SK-N-SH treated with all-trans-retinoic acid at 6 μM for 48 hours (cell line): Measurements from ENCODE around the gene TIMM10B.
"Not testable (repeated sequence)": the region's sequence is repeated elsewhere in the genome, so short reads cannot be mapped to it uniquely, and the experiment has no call there.

Experiments used
- ARNTL ChIP-seq: fragments of 450-650 bp; formaldehyde crosslinking; IDR thresholded peaks from 2 replicates; pipeline ENCODE4 v1.5.0; 2020; ENCODE audit warnings: low read depth, mild to moderate bottlenecking, moderate library complexity, borderline replicate concordance
- ESRRG ChIP-seq: fragments of 250-450 bp; sonication (Bioruptor Pico); IDR thresholded peaks from 2 replicates; pipeline ENCODE4 v1.6.1; 2021; ENCODE audit warnings: mild to moderate bottlenecking
- GLIS3 ChIP-seq: fragments of 250-450 bp; sonication (Bioruptor Pico); IDR thresholded peaks from 2 replicates; pipeline ENCODE4 v1.5.0; 2020; ENCODE audit warnings: mild to moderate bottlenecking, moderate library complexity
- ISL1 ChIP-seq: fragments of 250-450 bp; sonication (Bioruptor Pico); IDR thresholded peaks from 2 replicates; pipeline ENCODE4 v2.1.2; 2022; ENCODE audit warnings: mild to moderate bottlenecking, moderate library complexity
- PATZ1 ChIP-seq: fragments of 250-450 bp; sonication (Bioruptor Pico); IDR thresholded peaks from 2 replicates; pipeline ENCODE4 v1.8.0; 2020; ENCODE audit warnings: mild to moderate bottlenecking, moderate library complexity, borderline replicate concordance
- PPARA ChIP-seq: fragments of 250-450 bp; sonication (Bioruptor Pico); IDR thresholded peaks from 2 replicates; pipeline ENCODE4 v1.5.0; 2020; ENCODE audit warnings: mild to moderate bottlenecking, borderline replicate concordance
- RARB ChIP-seq: fragments of 250-450 bp; sonication (Bioruptor Pico); IDR thresholded peaks from 2 replicates; pipeline ENCODE4 v1.8.0; 2021; ENCODE audit warnings: mild to moderate bottlenecking, moderate library complexity
- ZC3H10 ChIP-seq: fragments of 250-450 bp; sonication (Bioruptor Pico); IDR thresholded peaks from 2 replicates; pipeline ENCODE4 v1.5.1; 2021; ENCODE audit warnings: mild to moderate bottlenecking, moderate library complexity
- ZNF70 ChIP-seq: fragments of 450-650 bp; formaldehyde crosslinking; IDR thresholded peaks from 2 replicates; pipeline ENCODE4 v1.5.0; 2020; ENCODE audit warnings: mild to moderate bottlenecking, moderate library complexity
- TF ChIP-seq, protein P1 (sequence below): fragments of 250-450 bp; sonication (Bioruptor Pico); IDR thresholded peaks from 2 replicates; pipeline ENCODE4 v1.5.1; 2020; ENCODE audit warnings: low read depth, mild to moderate bottlenecking, moderate library complexity

- not testable (repeated sequence) for TF ChIP-seq ZNF70; RARB (CRISPR knock-in tag); ESRRG (CRISPR knock-in tag); PATZ1 (CRISPR knock-in tag); ZC3H10 (CRISPR knock-in tag); PPARA (CRISPR knock-in tag); ISL1 (CRISPR knock-in tag); ARNTL (CRISPR knock-in tag); GLIS3 (CRISPR knock-in tag)
- TF ChIP-seq, protein P1, sequence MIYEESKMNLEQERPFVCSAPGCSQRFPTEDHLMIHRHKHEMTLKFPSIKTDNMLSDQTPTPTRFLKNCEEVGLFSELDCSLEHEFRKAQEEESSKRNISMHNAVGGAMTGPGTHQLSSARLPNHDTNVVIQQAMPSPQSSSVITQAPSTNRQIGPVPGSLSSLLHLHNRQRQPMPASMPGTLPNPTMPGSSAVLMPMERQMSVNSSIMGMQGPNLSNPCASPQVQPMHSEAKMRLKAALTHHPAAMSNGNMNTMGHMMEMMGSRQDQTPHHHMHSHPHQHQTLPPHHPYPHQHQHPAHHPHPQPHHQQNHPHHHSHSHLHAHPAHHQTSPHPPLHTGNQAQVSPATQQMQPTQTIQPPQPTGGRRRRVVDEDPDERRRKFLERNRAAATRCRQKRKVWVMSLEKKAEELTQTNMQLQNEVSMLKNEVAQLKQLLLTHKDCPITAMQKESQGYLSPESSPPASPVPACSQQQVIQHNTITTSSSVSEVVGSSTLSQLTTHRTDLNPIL (CRISPR knock-in tag) = not testable (repeated sequence)
Measured at GRCh38 chr11:6521946-6522345, 40.6 kb downstream of the TIMM10B start.
